Subcutaneous adipose tissue (tissue), 4 donors: ENCODE data around the gene PABPC1L. TPM values are rescaled to one million over a fixed set of nuclear protein-coding genes. Genes with fewer than 3 reads are reported as not detected.

Experiments used
- total RNA-seq, 4 donors: library from RNA; depleted of rRNA; stranded (reverse); fragments of >200 nt; gene quantifications; one replicate each; pipeline ENCODE4 v1.1.0, GENCODE V29; 2016
- TF ChIP-seq, protein P1 (sequence below): fragments of 450-650 bp; IDR thresholded peaks from one replicate; pipeline ENCODE4 v1.5.1; 2016; ENCODE audit warnings: low read depth, mild to moderate bottlenecking, control low read depth, antibody characterized with exemption, moderate library complexity

Gene PABPC1L
- total RNA-seq, 4 donors from 2014 or later = 5.5 to 8.5 (median 6.9) TPM

DNA sequence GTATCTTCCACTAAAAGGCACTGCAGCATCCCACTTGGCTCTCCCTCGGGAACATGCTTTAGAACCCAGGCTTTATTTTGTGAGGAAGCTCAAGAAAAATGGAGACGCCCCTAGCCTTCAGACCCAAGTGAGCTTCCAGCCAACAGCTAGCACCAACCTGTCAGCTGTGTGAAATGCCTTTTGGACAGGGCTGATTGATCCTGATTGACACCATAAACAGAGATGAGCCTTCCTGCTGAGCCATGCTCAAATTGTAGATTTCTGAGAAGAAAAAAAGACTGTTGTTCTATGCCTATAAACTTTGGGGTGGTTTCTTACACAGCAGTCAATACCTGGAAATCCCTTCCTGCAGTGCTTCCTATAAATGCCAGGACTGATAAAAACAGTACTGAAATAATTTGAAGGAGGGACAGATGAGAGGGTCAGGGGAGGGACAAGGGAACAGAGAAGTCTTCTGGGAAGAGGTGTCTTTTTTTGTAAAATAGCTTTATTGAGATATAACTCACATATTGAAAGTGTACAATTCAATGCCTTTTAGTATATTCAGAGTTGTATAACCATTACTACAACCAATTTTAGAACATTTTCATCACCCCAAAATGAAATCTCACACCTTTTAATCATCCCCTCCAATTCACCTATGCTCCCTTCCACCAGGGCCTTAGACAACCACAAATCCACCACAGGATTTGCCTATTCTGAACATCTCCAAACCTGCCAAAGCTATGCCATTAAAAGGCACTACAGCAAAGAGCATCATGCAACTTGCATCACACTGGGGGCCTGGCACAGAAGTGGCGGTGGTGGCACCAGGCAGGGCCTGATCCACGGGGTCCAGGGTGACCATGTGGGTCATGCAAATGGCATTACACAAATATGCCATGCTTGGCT lies 53.7 kb downstream of the PABPC1L start:
- TF ChIP-seq, protein P1, sequence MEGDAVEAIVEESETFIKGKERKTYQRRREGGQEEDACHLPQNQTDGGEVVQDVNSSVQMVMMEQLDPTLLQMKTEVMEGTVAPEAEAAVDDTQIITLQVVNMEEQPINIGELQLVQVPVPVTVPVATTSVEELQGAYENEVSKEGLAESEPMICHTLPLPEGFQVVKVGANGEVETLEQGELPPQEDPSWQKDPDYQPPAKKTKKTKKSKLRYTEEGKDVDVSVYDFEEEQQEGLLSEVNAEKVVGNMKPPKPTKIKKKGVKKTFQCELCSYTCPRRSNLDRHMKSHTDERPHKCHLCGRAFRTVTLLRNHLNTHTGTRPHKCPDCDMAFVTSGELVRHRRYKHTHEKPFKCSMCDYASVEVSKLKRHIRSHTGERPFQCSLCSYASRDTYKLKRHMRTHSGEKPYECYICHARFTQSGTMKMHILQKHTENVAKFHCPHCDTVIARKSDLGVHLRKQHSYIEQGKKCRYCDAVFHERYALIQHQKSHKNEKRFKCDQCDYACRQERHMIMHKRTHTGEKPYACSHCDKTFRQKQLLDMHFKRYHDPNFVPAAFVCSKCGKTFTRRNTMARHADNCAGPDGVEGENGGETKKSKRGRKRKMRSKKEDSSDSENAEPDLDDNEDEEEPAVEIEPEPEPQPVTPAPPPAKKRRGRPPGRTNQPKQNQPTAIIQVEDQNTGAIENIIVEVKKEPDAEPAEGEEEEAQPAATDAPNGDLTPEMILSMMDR = no peak

DNA sequence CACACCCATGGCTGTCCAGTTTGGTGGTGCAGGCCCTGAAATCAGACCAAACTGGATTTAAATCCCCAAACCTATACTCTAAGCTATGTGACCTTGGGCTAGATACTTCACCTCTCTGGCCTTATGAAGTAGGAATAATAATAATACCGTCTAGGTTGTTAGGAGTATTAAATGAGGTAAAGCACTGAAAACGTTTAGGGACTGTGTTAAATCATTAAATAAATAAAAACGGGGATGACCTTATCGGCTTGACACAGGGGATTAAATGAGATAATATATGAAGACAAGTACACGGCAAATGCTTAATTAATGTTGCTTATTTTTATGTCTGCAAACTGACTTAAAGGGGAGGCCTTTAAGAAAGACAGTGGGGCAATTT lies 55.8 kb downstream of the PABPC1L start:
- TF ChIP-seq, protein P1 = no peak

DNA sequence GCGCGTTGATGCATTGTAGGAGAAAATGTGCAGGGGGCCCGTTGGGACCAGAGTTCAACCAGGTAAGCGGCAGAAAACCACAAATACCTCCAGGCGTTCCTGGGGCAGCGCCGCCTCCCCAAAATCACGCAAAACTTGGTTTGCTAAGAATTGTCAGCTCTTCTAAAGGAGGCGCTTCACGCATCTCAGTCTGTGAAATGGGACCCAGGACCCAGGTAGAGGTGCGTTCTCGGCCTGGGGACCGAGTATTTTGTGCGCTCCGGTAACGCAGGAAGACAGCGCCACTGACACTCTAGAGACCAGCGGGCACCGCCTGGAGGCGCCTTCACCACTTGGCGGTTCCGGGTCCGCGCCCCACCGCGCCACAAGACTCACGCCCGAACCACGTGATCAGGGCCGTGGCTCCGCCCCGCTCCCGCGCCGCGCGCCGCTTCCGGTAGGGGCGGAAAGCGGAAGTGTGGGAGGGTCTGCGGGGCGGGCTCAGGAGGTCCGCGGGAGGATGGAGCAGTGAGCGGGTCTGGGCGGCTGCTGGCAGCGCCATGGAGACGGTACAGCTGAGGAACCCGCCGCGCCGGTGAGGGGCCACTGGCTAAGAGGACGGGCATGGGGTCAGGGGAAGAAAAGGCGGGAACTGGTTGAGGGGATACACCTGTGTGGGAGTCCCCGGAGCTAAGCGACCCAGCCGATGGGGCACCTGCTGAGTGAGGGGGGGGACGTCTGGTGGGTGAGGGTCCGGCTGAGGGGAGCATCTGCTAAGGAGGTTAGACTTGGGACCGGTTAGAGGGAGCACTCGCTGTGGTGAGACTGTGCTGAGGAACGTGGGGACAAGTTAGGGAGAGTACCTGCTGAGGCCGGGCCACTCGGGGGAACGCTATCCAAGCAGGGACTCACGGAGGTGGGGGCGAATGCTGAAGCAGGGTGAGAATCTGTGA lies 56.4 kb downstream of the PABPC1L start, which contains the start of gene STK4:
TSS of gene STK4 (plus strand) at position 483 of the 932 bp plus-strand sequence. CDS start at position 540, 57 bp downstream.
- TF ChIP-seq, protein P1 = no peak

DNA sequence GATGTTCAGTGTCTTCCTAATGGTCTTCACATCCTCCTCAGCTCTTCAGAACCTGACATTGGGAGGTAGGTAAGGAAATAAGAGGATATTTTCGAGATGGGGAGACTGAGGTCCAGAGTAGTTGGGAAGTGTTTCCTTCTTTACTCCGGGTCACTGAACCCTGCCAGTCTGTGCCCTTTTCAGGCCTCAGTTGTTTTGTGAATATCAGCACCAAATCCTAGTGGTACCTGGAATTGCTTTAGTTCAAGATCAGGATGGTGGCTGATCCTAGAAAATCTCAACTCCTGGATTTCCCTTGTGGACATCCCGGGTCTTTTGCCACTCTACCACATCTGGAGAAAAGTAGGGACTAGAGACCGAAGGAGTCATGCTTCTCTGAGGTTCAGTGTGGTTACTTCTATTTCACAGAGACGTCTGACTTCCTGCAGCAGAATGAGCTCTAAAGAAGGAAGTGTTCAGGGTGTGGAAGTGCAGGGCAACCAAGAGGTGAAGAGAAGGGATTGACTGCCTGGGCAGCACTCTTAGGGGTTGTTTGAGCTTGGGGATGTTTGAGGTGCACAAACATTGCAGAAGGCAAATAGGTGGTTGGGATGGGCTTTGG lies 57.4 kb downstream of the PABPC1L start:
- TF ChIP-seq, protein P1 = no peak

DNA sequence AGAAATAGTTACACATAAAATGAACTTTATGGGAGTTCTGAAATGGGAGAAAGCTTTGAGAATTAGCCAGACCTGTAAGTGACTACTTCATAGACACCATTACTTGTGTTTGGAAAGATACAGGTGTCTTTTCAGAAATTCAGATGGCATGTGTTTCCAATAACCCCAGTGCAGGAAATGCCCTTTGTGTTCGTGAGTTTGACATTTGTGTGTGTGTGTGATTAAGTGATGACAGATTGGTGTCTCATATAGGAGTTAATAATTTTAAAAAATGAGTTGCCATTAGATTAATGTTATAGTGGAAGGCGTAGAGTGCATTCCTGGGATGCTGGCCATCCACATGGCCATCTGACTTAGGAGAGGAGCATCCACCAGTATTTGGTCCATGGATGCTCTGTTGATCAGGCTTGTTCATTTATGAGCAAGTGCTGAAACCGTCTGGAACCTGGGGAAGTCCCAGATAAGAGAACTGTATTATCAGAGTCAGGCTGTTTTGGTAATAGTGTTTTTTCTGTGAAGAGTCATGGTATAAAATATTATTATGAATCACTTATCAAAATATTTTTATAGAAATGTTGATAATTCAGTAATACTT lies 59.5 kb downstream of the PABPC1L start:
- TF ChIP-seq, protein P1 = no peak

DNA sequence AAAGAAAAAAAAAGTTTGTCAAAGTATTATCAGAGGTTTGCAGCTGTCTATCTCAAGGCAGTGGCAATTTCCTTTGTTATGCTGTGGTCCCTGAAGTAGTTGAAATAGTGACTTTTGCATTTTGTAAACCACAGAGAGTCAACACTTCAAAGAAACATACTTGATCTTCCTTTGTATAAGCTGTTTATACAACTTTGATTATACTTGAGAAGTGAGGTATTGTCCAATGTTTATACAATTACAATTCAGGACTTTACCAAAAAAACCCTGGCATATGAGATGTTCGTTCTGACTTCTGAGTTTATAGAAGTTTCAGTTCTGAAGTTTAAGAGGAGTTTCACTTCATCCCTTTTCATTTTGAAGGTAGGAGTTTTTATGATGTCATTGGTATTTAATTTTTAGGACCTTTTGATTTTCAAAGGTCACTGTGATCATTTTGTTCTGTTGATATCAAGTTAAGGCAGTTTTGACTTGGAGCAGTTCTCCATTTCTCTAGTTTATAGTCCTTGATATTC lies 60.4 kb downstream of the PABPC1L start:
- TF ChIP-seq, protein P1 = no peak
